Lung (tissue), 12 donors: Measurements from ENCODE around the gene RALA. TPM values are rescaled to one million over a fixed set of nuclear protein-coding genes. Genes with fewer than 3 reads are reported as not detected.

Experiments used
- ATAC-seq: fragments of 200-7000 bp; cut with Tn5 transposase; one replicate; pipeline ENCODE4 v1.9.1; 2020; ENCODE audit warnings: moderate number of reproducible peaks; ENCODE audit not compliant: insufficient read depth, low FRiP score
- DNase-seq, 3 donors: peaks; one replicate each; pipeline ENCODE4 v3.0.0-alpha.2; 2013 to 2017
- H3K27ac ChIP-seq, 2 donors: one replicate each; pipeline ENCODE4 v1.5.1; 2013; ENCODE audit warnings: mild to moderate bottlenecking in 2 of 2, moderate library complexity in 2 of 2, control low read depth in 1 of 2, inconsistent platforms in 1 of 2, low read depth in 1 of 2, low read length in 1 of 2
- H3K27me3 ChIP-seq, 3 donors: one replicate each; pipeline ENCODE4 v1.5.1; 2013; ENCODE audit warnings: low read length in 2 of 3; ENCODE audit not compliant: control insufficient read depth in 3 of 3, insufficient read depth in 3 of 3
- H3K36me3 ChIP-seq, 4 donors: one replicate each; pipeline ENCODE4 v1.5.1; 2013; ENCODE audit warnings: low read length in 4 of 4, mild to moderate bottlenecking in 1 of 4, moderate library complexity in 1 of 4; ENCODE audit not compliant: control insufficient read depth in 4 of 4, insufficient read depth in 4 of 4
- H3K4me1 ChIP-seq, 5 donors: one replicate each; pipeline ENCODE4 v1.5.1; 2013; ENCODE audit warnings: low read length in 5 of 5, mild to moderate bottlenecking in 2 of 5, moderate library complexity in 1 of 5; ENCODE audit not compliant: control insufficient read depth in 5 of 5, insufficient read depth in 5 of 5
- H3K4me3 ChIP-seq: one replicate; pipeline ENCODE4 v1.5.1; 2013; ENCODE audit warnings: mild to moderate bottlenecking, control low read depth, moderate library complexity
- H3K9ac ChIP-seq, 2 donors: one replicate each; pipeline ENCODE4 v1.5.1; 2013; ENCODE audit warnings: low read length in 2 of 2, control low read depth in 1 of 2; ENCODE audit not compliant: insufficient read depth in 1 of 2
- H3K9me3 ChIP-seq, 4 donors: one replicate each; pipeline ENCODE4 v1.5.1; 2013; ENCODE audit warnings: low read length in 3 of 4, mild to moderate bottlenecking in 1 of 4, moderate library complexity in 1 of 4; ENCODE audit not compliant: control insufficient read depth in 4 of 4, insufficient read depth in 3 of 4
- CTCF ChIP-seq: IDR thresholded peaks from 2 replicates; pipeline ENCODE4 v1.5.1; 2012; ENCODE audit warnings: mild to moderate bottlenecking; ENCODE audit errors: control extremely low read depth, extremely low read depth
- WGBS, 2 donors: extraction: QIAGEN DNeasy Blood & Tissue Kit; methylation state at CpG; one replicate each; pipeline ENCODE4 v1.1.7; 2013; 5-methylcytosine and 5-hydroxymethylcytosine counted together
- polyA plus RNA-seq, 2 donors: library from polyadenylated mRNA; stranded (reverse); fragments of 200-250 nt; gene quantifications; one replicate each; pipeline ENCODE4 v1.2.1, GENCODE V29; 2013
- total RNA-seq, 2 donors: library from RNA; depleted of rRNA in 1 of 2; stranded (reverse); fragments of >200 nt in 1 of 2; gene quantifications; one replicate each; pipeline ENCODE4 v1.2.1, GENCODE V29; 2014 to 2021
- donor health status: control.
- donor health status: control.
- donor health status: Bipolar disorder and iron deficiency.
- donor health status: healthy.
- donor health status: DM: yes; HTN: yes; CAD: no.

The RALA gene
- total and polyA plus RNA-seq, 4 donors: 29.5 to 41.0 (median 30.6) TPM

- ATAC-seq: no peak
- Histone ChIP-seq H3K4me1 (peaks cover 0 to 29% (median 10%) of the 10 kb centered on the region in 5 donors), H3K27me3 (no peaks in the 10 kb centered on the region), H3K27ac (no peak overlapping the region), H3K36me3 (peaks cover 0 to 3% (median under 1%) of the 10 kb centered on the region in 4 donors), H3K4me3 (no peak overlapping the region), H3K9me3 (no peaks in the 10 kb centered on the region), H3K9ac (no peak overlapping the region)
- TF ChIP-seq CTCF: no peak
- DNase-seq: peak in 1 of 3 donors; percentile 34
- 81 to 94% methylated on average over 3 of the region's 3 CpGs for WGBS, 2 donors
Measured at GRCh38 chr7:39651265-39651664, 27.9 kb downstream of the RALA start.

GRCh38 chr7:39656415-39656814, 33.0 kb downstream of the RALA start:
- no peak for DNase-seq
- 61 to 65% methylated on average over 1 of the region's 1 CpG for WGBS, 2 donors
- no peak for TF ChIP-seq CTCF

GRCh38 chr7:39659356-39660013, 36.1 kb downstream of the RALA start:
- H3K9ac ChIP-seq: no peak overlapping the region
- H3K27me3 ChIP-seq: no peaks in the 10 kb centered on the region
- H3K36me3 ChIP-seq: peaks cover 2 to 5% (median 4%) of the 10 kb centered on the region in 4 donors
- H3K9me3 ChIP-seq: peaks cover 0 to 5% (median 0%) of the 10 kb centered on the region in 4 donors
- no peak overlapping the region for H3K4me3 ChIP-seq
- no peak for TF ChIP-seq CTCF
- no peak overlapping the region for H3K27ac ChIP-seq
- DNase-seq: no peak
- H3K4me1 ChIP-seq: peaks cover 0 to 9% (median 0%) of the 10 kb centered on the region in 5 donors
- WGBS, 2 donors: 89 to 92% methylated on average over 5 of the region's 5 CpGs
- no peak for ATAC-seq

More at GRCh38 chr7:39656415-39656814, 33.0 kb downstream of the RALA start:
- no peak for ATAC-seq
- Histone ChIP-seq H3K9me3 (peaks cover 0 to under 1% (median 0%) of the 10 kb centered on the region in 4 donors), H3K4me1 (peaks cover 0 to 13% (median 4%) of the 10 kb centered on the region in 5 donors), H3K27me3 (no peaks in the 10 kb centered on the region), H3K27ac (no peak overlapping the region), H3K9ac (no peak overlapping the region), H3K4me3 (no peak overlapping the region), H3K36me3 (peaks cover 0 to 5% (median 2%) of the 10 kb centered on the region in 4 donors)

- TF ChIP-seq CTCF: no peak
- no peak for DNase-seq
- ATAC-seq: no peak
- WGBS, 2 donors: 97 to 99% methylated on average over 6 of the region's 6 CpGs
- Histone ChIP-seq H3K9ac (no peak overlapping the region), H3K36me3 (peaks cover 2 to 5% (median 3%) of the 10 kb centered on the region in 4 donors), H3K27me3 (no peaks in the 10 kb centered on the region), H3K4me1 (peaks cover 0 to 7% (median 5%) of the 10 kb centered on the region in 5 donors), H3K4me3 (no peak overlapping the region), H3K27ac (no peak overlapping the region), H3K9me3 (peaks cover 0 to 5% (median 0%) of the 10 kb centered on the region in 4 donors)
Measured at GRCh38 chr7:39661960-39662359, 38.6 kb downstream of the RALA start.
